SK-N-SH treated with all-trans-retinoic acid at 6 μM for 48 hours (cell line): ENCODE measurements around the gene SLC5A9.

ENCODE experiments used
- ATAC-seq: fragments of 200-7000 bp; cut with Tn5 transposase; 3 replicates; pipeline ENCODE4 v1.9.1; 2020; ENCODE audit warnings: mild to moderate bottlenecking, moderate library complexity
- ARNTL ChIP-seq: fragments of 450-650 bp; formaldehyde crosslinking; IDR thresholded peaks from 2 replicates; pipeline ENCODE4 v1.5.0; 2020; ENCODE audit warnings: low read depth, mild to moderate bottlenecking, moderate library complexity, borderline replicate concordance
- BACH2 ChIP-seq: fragments of 250-450 bp; sonication (Bioruptor Pico); IDR thresholded peaks from 2 replicates; pipeline ENCODE4 v1.9.0; 2021; ENCODE audit warnings: mild to moderate bottlenecking, borderline replicate concordance
- CSDC2 ChIP-seq: fragments of 250-450 bp; sonication (Bioruptor Pico); IDR thresholded peaks from 2 replicates; pipeline ENCODE4 v1.5.0; 2020; ENCODE audit warnings: mild to moderate bottlenecking, moderate library complexity
- ESRRG ChIP-seq: fragments of 250-450 bp; sonication (Bioruptor Pico); IDR thresholded peaks from 2 replicates; pipeline ENCODE4 v1.6.1; 2021; ENCODE audit warnings: mild to moderate bottlenecking
- ISL1 ChIP-seq: fragments of 250-450 bp; sonication (Bioruptor Pico); IDR thresholded peaks from 2 replicates; pipeline ENCODE4 v2.1.2; 2022; ENCODE audit warnings: mild to moderate bottlenecking, moderate library complexity
- PATZ1 ChIP-seq: fragments of 250-450 bp; sonication (Bioruptor Pico); IDR thresholded peaks from 2 replicates; pipeline ENCODE4 v1.8.0; 2020; ENCODE audit warnings: mild to moderate bottlenecking, moderate library complexity, borderline replicate concordance
- POU6F1 ChIP-seq: fragments of 250-450 bp; sonication (Bioruptor Pico); IDR thresholded peaks from 2 replicates; pipeline ENCODE4 v1.8.0; 2021; ENCODE audit warnings: low read depth, mild to moderate bottlenecking, moderate library complexity, borderline replicate concordance
- PPARA ChIP-seq: fragments of 250-450 bp; sonication (Bioruptor Pico); IDR thresholded peaks from 2 replicates; pipeline ENCODE4 v1.5.0; 2020; ENCODE audit warnings: mild to moderate bottlenecking, borderline replicate concordance
- RARB ChIP-seq: fragments of 250-450 bp; sonication (Bioruptor Pico); IDR thresholded peaks from 2 replicates; pipeline ENCODE4 v1.8.0; 2021; ENCODE audit warnings: mild to moderate bottlenecking, moderate library complexity
- SNAI2 ChIP-seq: fragments of 250-450 bp; sonication (Bioruptor Pico); IDR thresholded peaks from 2 replicates; pipeline ENCODE4 v1.5.0; 2020; ENCODE audit warnings: mild to moderate bottlenecking, moderate library complexity
- TCF4 ChIP-seq: fragments of 250-450 bp; sonication (Bioruptor Pico); IDR thresholded peaks from 2 replicates; pipeline ENCODE4 v1.8.0; 2021; ENCODE audit warnings: mild to moderate bottlenecking, moderate library complexity, borderline replicate concordance
- TOX ChIP-seq: fragments of 250-450 bp; sonication (Bioruptor Pico); IDR thresholded peaks from 2 replicates; pipeline ENCODE4 v1.8.0; 2021; ENCODE audit warnings: mild to moderate bottlenecking, moderate library complexity, borderline replicate concordance
- ZC3H10 ChIP-seq: fragments of 250-450 bp; sonication (Bioruptor Pico); IDR thresholded peaks from 2 replicates; pipeline ENCODE4 v1.5.1; 2021; ENCODE audit warnings: mild to moderate bottlenecking, moderate library complexity
- ZFP3 ChIP-seq: fragments of 250-450 bp; sonication (Bioruptor Pico); IDR thresholded peaks from 2 replicates; pipeline ENCODE4 v1.5.0; 2020; ENCODE audit warnings: mild to moderate bottlenecking, moderate library complexity
- ZFP30 ChIP-seq: fragments of 450-650 bp; formaldehyde crosslinking; IDR thresholded peaks from 2 replicates; pipeline ENCODE4 v1.5.0; 2022; ENCODE audit warnings: mild to moderate bottlenecking, moderate library complexity
- ZNF565 ChIP-seq: fragments of 450-650 bp; formaldehyde crosslinking; conservative IDR thresholded peaks from 2 replicates; pipeline ENCODE4 v1.5.0; 2020; ENCODE audit warnings: low read depth, mild to moderate bottlenecking, moderate library complexity
- ZNF70 ChIP-seq: fragments of 450-650 bp; formaldehyde crosslinking; IDR thresholded peaks from 2 replicates; pipeline ENCODE4 v1.5.0; 2020; ENCODE audit warnings: mild to moderate bottlenecking, moderate library complexity
- ZNF8 ChIP-seq: fragments of 450-650 bp; formaldehyde crosslinking; IDR thresholded peaks from 2 replicates; pipeline ENCODE4 v1.5.0; 2020; ENCODE audit warnings: mild to moderate bottlenecking, moderate library complexity
- TF ChIP-seq, protein P1 (sequence below): fragments of 250-450 bp; sonication (Bioruptor Pico); IDR thresholded peaks from 2 replicates; pipeline ENCODE4 v1.5.1; 2020; ENCODE audit warnings: low read depth, mild to moderate bottlenecking, moderate library complexity
- TF ChIP-seq, protein P2 (sequence below): fragments of 250-450 bp; sonication (Bioruptor Pico); IDR thresholded peaks from 2 replicates; pipeline ENCODE4 v1.5.0; 2020; ENCODE audit warnings: mild to moderate bottlenecking, moderate library complexity

Gene SLC5A9

DNA sequence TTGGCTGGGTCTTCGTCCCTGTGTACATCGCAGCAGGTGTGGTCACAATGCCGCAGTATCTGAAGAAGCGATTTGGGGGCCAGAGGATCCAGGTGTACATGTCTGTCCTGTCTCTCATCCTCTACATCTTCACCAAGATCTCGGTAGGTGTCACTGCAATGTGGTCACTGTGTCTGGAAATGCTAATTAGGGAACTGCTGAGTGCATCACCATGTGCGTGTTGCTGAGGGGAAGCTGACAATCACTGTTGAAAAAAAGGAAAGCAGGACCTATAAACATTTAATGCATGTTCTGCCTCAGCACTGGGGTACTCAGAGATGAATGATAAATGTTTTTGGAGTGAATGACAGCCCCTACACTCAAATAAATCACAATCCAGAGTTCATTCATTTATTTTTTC is 6.8 kb downstream of the SLC5A9 start:
- ATAC-seq: no peak
- no peak for TF ChIP-seq RARB (CRISPR knock-in tag)
- TF ChIP-seq ZNF565 (CRISPR knock-in tag): no peak
- no peak for TF ChIP-seq ZNF8 (CRISPR knock-in tag)
- no peak for TF ChIP-seq ZFP30 (CRISPR knock-in tag)
- TF ChIP-seq, protein P1, sequence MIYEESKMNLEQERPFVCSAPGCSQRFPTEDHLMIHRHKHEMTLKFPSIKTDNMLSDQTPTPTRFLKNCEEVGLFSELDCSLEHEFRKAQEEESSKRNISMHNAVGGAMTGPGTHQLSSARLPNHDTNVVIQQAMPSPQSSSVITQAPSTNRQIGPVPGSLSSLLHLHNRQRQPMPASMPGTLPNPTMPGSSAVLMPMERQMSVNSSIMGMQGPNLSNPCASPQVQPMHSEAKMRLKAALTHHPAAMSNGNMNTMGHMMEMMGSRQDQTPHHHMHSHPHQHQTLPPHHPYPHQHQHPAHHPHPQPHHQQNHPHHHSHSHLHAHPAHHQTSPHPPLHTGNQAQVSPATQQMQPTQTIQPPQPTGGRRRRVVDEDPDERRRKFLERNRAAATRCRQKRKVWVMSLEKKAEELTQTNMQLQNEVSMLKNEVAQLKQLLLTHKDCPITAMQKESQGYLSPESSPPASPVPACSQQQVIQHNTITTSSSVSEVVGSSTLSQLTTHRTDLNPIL (CRISPR knock-in tag): no peak
- TF ChIP-seq, protein P2, sequence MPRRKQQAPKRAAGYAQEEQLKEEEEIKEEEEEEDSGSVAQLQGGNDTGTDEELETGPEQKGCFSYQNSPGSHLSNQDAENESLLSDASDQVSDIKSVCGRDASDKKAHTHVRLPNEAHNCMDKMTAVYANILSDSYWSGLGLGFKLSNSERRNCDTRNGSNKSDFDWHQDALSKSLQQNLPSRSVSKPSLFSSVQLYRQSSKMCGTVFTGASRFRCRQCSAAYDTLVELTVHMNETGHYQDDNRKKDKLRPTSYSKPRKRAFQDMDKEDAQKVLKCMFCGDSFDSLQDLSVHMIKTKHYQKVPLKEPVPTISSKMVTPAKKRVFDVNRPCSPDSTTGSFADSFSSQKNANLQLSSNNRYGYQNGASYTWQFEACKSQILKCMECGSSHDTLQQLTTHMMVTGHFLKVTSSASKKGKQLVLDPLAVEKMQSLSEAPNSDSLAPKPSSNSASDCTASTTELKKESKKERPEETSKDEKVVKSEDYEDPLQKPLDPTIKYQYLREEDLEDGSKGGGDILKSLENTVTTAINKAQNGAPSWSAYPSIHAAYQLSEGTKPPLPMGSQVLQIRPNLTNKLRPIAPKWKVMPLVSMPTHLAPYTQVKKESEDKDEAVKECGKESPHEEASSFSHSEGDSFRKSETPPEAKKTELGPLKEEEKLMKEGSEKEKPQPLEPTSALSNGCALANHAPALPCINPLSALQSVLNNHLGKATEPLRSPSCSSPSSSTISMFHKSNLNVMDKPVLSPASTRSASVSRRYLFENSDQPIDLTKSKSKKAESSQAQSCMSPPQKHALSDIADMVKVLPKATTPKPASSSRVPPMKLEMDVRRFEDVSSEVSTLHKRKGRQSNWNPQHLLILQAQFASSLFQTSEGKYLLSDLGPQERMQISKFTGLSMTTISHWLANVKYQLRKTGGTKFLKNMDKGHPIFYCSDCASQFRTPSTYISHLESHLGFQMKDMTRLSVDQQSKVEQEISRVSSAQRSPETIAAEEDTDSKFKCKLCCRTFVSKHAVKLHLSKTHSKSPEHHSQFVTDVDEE (CRISPR knock-in tag): no peak
- no peak for TF ChIP-seq TOX (CRISPR knock-in tag)
- no peak for TF ChIP-seq PPARA (CRISPR knock-in tag)
- TF ChIP-seq CSDC2 (CRISPR knock-in tag): no peak
- no peak for TF ChIP-seq ESRRG (CRISPR knock-in tag)
- no peak for TF ChIP-seq ARNTL
- no peak for TF ChIP-seq POU6F1 (CRISPR knock-in tag)
- no peak for TF ChIP-seq ZC3H10 (CRISPR knock-in tag)

- TF ChIP-seq BACH2 (no peak), TCF4 (CRISPR knock-in tag) (no peak), ZC3H10 (CRISPR knock-in tag) (no peak), PATZ1 (no peak)
Observed at GRCh38 chr1:48230236-48230635, 7.7 kb downstream of the SLC5A9 start.

GRCh38 chr1:48232722-48233121 is 10.2 kb downstream of the SLC5A9 start:
- no peak for ATAC-seq
- TF ChIP-seq ZC3H10 (CRISPR knock-in tag) (no peak), POU6F1 (CRISPR knock-in tag) (no peak), BACH2 (no peak), ISL1 (CRISPR knock-in tag) (no peak), RARB (CRISPR knock-in tag) (no peak), ARNTL (no peak), ZNF70 (CRISPR knock-in tag) (no peak), ZFP3 (no peak), TOX (CRISPR knock-in tag) (no peak), ZFP30 (CRISPR knock-in tag) (no peak), SNAI2 (CRISPR knock-in tag) (no peak)
- TF ChIP-seq, protein P1 (CRISPR knock-in tag): no peak

More at GRCh38 chr1:48230236-48230635, 7.7 kb downstream of the SLC5A9 start:
- ATAC-seq: no peak
